Measurements from ENCODE around the gene ZNF614.
"Not testable (repeated sequence)": the region's sequence is repeated elsewhere in the genome, so short reads cannot be mapped to it uniquely, and the experiment has no call there.

ZNF614 gene

DNA sequence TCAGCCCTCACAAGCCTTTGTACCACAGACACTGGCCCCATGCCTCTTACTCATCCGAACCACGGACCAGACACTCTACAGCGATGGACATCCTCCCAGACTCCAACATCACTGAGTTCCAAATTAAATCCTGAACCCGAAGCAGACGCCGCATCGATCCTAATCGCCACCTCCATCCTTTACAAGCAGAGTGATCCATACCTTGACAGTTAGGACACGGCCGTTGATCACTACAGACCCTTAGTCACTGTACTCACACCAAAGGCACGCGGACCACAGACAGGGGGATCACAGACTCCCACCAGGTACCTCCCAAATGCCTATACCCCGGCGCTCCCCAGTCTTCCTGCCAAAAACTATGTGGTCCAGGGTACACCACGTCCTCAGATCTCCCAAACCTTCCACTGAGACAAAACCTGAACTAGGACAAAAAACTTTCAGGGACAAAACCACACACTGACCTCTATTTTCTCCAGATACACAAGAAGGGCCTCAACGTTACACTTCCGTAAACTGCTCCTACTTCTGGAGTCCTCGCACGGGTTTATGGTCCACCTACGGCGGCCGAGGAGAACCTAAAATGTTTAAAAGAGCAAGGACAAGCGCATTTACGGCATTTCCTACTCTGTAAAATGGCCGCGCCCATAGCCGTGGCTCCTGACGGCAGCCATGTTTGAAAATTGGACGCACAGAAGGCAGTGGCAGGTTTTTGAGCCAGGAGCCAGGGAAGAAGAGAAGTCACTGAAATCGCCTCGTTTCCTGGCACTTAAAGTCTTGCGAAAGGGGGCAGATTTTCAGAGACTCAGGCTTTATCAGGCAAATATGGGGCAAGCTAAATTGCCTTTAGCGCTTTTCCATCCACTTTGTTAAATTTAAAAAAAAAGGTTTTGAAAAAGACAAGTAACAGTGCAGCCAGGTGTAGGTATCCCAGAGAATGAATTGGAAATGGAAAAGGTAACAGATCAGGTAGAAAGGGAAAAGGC is 41.6 kb downstream of the ZNF614 start, which contains the start of gene ZNF350:
ZNF350 (minus strand) TSS at position 532 of the 983 bp plus-strand sequence. CDS start 12,480 bp downstream, outside the sequence.
- peak; percentile 92 for DNase-seq

DNA sequence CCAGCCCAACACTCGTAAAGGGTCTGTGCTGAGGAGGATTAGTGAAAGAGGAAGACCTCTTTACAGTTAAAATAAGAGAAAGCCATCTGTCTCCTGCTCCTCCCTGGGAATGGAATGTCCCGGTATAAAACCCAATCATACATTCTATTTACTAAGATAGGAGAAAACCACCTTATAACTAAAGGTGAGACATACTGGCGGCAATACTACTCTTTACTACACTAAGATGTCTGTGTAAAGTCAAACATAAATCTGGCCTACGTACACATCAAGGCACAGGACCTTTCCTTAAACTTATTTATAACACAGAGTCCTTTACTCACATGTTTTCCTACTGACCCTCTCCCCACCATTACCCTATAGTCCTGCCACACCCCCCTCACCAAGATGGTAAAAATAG is 44.8 kb downstream of the ZNF614 start:
- DNase-seq, result no peak

DNA sequence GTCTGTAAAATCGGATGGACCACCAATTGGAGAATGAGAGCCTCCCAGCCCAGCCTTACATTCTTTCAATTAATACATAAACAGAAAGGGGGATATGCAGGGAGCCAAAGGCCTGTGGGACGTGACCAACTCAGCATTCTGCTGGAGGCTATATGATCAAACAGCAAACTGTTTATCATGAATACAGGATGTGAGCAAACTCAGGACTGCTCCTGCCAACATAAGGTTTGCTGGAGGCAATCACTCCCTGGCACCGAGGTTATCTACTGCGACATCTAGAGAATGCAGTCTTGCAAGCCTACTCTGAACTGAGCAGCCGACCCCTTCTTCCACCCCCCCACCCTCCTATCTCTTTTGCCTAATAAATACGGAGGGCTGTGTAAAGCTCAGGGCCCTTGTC is 47.3 kb downstream of the ZNF614 start:
- DNase-seq, result not testable (repeated sequence)

DNA sequence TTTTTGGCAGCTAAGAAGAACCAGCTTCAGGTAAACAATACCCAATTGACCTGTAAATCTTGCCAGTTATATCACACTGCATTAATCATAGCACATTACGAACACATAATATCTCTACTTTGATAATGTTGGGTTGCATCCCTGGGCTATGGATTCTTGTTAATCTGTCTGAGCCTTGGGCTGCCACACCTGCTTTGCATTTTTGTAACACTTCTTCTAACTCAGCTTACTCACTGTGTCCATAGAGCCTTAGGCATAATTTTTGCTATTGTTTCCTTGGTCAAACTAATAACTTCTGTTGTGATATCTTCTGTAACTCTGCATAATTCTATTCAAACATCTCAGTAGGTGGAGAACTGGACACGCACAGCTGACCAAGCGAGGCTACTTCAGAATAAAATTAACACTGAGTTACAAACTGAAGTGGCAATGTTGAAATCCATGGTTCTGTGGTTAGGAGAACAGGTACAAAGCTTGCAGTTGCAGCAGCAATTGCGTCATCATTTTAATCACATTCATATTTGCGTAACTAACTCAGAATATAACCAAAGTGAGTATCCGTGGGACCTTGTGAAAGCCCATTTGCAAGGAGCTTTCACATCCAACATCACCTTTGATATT is 48.0 kb downstream of the ZNF614 start:
- no peak for DNase-seq

DNA sequence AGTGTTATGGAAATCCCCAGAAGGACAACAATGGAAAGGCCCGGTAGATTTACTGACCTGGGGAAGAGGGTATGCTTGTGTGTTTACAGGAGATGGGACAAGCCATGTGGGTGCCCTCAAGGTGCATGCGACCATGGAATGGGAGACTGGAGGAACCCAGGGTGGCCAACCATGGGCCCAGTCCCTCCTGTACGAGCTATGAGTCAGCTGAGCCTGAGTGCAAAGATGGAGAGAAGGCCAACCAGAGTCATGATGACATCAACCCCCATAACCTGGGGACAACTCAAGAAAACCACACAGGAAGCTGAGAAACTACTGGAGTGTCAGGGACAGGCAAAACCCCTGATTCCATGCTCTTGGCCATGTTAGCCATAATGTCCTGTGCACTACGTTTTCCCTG is 49.3 kb downstream of the ZNF614 start:
- no peak for DNase-seq

DNA sequence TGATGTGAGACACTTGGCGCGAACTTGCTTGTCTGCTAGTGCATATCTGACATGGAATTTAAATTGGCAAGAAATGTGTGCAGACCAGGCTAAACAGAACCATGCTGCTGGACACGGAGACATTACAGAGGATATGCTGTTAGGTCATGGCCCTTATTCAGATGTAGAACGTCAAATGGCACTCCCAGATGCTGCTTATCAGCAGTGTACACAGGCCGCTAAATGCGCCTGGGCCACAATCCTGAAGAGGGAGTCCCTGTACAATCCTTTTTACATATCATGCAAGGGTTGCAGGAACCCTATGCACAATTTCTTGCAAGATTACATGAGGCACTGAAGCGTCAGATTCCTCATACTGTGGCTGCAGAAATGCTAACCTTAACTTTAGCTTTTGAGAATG is 50.8 kb downstream of the ZNF614 start:
- DNase-seq, result no peak

DNA sequence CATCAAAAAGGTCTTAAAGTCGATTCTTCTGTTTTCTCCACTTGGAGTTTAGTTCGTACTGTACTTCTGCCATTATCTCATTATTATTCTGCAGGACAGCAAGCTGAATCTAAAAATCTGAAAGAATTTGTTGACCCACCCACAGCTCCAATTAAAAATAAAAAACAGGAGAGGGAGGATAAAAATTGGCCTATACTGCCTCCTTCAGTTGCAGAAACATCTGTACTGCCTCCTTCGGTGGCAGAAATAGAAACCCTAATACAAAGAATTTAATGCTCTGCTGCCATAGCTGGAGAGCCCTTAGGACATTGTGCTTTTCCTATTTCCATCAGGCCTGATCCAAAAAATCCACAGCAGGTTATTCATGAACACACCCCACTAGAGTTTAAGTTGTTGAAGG is 51.3 kb downstream of the ZNF614 start:
- no peak for DNase-seq

DNA sequence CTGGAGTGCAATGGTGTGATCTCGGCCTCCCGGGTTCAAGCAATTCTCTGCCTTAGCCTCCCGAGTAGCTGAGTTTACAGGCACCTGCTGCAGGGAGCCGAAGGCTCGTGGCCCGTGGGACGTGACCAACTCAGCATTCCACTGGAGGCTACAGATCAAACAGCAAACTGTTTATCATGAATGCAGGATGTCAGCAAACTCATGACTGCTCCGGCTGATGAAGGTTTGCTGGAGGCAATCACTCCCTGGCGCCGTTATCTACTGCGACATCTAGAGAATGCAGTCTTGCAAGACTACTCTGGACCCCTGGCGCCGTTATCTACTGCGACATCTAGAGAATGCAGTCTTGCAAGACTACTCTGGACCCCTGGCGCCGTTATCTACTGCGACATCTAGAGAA is 52.4 kb downstream of the ZNF614 start:
- not testable (repeated sequence) for DNase-seq

DNA sequence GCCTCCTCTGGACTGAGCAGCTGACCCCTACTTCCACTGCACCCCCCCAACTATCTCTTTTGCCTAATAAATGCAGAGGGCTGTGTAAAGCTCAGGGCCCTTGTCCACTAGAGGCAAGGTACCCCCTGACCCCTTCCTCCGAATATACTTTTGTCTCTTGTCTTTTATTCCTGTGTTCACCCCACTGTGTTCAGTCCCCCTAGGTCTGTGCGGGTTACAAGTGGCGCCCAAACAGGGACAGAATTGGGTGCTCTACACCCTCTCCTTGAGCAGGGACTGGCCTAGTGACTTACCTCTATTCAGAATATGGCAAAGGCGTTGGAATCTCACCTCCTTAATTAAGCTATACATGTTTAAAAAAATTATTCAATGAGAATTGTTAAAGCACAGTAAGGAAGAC is 56.6 kb downstream of the ZNF614 start:
- DNase-seq, result no peak

DNA sequence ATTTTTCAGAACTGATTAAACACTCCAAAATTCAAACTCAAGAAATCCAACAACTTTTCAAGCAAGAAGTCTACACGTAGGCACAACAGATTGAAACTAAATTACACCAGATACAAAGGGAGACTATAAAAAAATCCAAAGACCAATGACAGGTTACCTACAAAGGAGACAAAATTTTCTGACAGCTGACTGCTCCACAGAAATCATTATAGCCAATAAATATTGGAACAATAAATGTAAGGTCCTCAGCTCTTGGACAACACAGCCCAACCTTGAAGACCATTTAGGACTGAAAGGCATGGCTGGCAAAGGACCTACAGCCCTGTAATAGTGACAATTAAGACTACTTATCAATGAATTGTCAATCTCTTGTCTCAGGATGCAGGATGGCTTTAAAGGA is 57.5 kb downstream of the ZNF614 start:
- no peak for DNase-seq

DNA sequence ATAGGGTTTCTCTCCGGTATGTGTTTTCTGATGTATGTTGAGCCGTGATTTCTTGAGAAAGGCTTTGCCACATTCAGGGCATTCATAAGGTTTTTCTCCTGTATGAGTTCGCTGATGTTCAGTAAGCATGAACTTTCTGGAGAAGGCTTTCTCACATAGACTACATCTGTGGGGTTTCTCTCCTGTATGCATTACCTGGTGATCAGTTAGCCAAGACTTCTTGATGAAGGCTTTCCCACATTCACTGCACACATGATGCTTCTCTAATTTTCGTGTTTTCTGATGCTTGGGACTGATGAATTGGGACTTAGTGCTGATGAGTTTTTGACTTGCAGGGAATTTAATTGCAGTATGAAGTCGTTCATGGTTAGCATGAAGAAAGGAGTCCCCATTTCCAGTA is 62.6 kb downstream of the ZNF614 start:
- no peak for DNase-seq

All from activated CD4-positive, alpha-beta T cell treated with anti-CD3 and anti-CD28 coated beads, Interleukin-2, amount 50 U/mL, for 16 hours (primary cell).